HS-27A (cell line): Measurements from ENCODE around the gene ANK3.

ENCODE experiments used
- DNase-seq: peaks from one replicate; pipeline ENCODE4 v3.0.0-alpha.2; 2012; ENCODE audit warnings: low read depth, missing footprints

Gene ANK3

DNA sequence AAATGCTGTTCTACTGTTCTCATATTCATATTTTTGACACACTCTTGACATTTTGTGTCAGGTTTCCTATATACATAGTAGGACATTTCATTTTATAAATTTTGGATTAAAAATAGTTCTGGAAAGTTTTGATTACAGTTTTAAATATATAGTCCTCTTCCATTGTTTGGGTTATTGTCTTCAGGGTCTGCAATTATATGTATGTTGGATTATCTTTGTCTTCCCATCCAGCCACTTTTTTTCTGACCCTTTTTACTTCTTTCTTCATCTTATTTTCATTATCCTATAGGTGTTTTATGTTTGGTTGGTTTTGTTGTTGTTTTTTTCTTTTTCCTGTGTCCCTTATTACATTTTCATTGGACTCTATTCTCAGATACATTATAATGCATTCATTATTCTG, 412.2 kb downstream of the ANK3 start:
- DNase-seq: no peak

DNA sequence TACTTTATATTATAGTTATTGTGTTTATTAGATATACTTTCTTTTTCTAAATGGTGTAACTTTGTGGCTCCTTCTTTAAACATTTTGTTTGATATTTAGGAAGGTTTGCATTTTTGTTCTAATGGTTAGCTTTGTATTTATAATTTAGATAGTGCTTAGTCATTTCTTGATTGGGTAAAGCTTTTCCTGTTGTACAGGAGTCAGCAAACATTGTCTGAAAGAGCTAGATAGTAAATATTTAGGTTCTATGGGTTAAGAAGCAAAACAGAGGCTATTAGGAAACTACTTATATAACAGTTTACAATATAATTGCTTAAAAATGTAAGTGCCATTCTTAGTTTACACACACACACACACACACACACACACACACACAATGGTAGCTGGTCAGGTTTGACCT, 412.8 kb downstream of the ANK3 start:
- no peak for DNase-seq
